Omental fat pad (tissue), 4 donors: ENCODE measurements around the gene RAB32. TPM values are rescaled to one million over a fixed set of nuclear protein-coding genes. Genes with fewer than 3 reads are reported as not detected.

Experiments used
- ATAC-seq: fragments of 150-250 bp; one replicate; pipeline ENCODE4 v1.9.1; 2016; ENCODE audit warnings: mild to moderate bottlenecking, moderate library complexity; ENCODE audit not compliant: low FRiP score
- DNase-seq: peaks from one replicate; pipeline ENCODE4 v3.0.0-alpha.2; 2019; ENCODE audit warnings: low spot score
- CTCF ChIP-seq, 3 donors: fragments of 450-650 bp; IDR thresholded peaks; one replicate each; pipeline ENCODE4 v1.5.1; 2016 to 2017; ENCODE audit warnings: antibody characterized with exemption in 3 of 3, mild to moderate bottlenecking in 3 of 3, moderate library complexity in 2 of 3
- total RNA-seq, 4 donors: library from RNA; depleted of rRNA; stranded (reverse); fragments of >200 nt; gene quantifications; one replicate each; pipeline ENCODE4 v1.1.0, GENCODE V29; 2016

The RAB32 gene
- total RNA-seq, 4 donors from 2014 or later = 21.3 to 45.8 (median 29.1) TPM

GRCh38 chr6:146543940-146544615, 445 bp downstream of the RAB32 start:
- peak; percentile 31 for DNase-seq
- TF ChIP-seq CTCF (IDR thresholded peaks at IDR 0.05) = no peak

GRCh38 chr6:146544616-146545182, 1.1 kb downstream of the RAB32 start:
- ATAC-seq (peak; percentile 3), DNase-seq (no peak)
- no peak for TF ChIP-seq CTCF (IDR thresholded peaks at IDR 0.05)

More at GRCh38 chr6:146543940-146544615, 445 bp downstream of the RAB32 start:
- ATAC-seq = peak; percentile 26

GRCh38 chr6:146545581-146545980, 1.9 kb downstream of the RAB32 start:
- DNase-seq = no peak
- no peak for TF ChIP-seq CTCF (IDR thresholded peaks at IDR 0.05)
- no peak for ATAC-seq

GRCh38 chr6:146546443-146547043, 2.9 kb downstream of the RAB32 start:
- ATAC-seq = peak; percentile 50
- no peak for DNase-seq
- no peak for TF ChIP-seq CTCF (IDR thresholded peaks at IDR 0.05)

- DNase-seq = no peak
- no peak for TF ChIP-seq CTCF (IDR thresholded peaks at IDR 0.05)
- ATAC-seq = no peak
Observed at GRCh38 chr6:146547889-146548288, 4.3 kb downstream of the RAB32 start.

GRCh38 chr6:146548898-146549374, 5.3 kb downstream of the RAB32 start:
- no peak for DNase-seq
- no peak for ATAC-seq
- TF ChIP-seq CTCF (IDR thresholded peaks at IDR 0.05) = no peak
